Fibroblast of the aortic adventitia (primary cell): ENCODE results near the gene SCUBE1. TPM values are rescaled to one million over a fixed set of nuclear protein-coding genes. Genes with fewer than 3 reads are reported as not detected.

Experiments
- DNase-seq: peaks from one replicate; pipeline ENCODE4 v3.0.0-alpha.2; 2010; ENCODE audit warnings: low read depth
- H3K4me3 ChIP-seq: 2 replicates; pipeline ENCODE4 v1.5.1; 2011; ENCODE audit warnings: low read depth, mild to moderate bottlenecking, control low read depth, low read length, moderate library complexity
- total RNA-seq: library from RNA; depleted of rRNA; stranded (reverse); fragments of >200 nt; gene quantifications from 2 replicates; pipeline ENCODE4 v1.2.3, GENCODE V29; 2012; ENCODE audit warnings: low replicate concordance
- TF ChIP-seq, protein P1 (sequence below): IDR thresholded peaks from 2 replicates; pipeline ENCODE4 v1.5.1; 2011; ENCODE audit warnings: mild to moderate bottlenecking, low read length, control low read depth, inconsistent platforms; ENCODE audit not compliant: insufficient read depth

Gene SCUBE1
- total RNA-seq, 1 donor: not detected

- TF ChIP-seq, protein P1, sequence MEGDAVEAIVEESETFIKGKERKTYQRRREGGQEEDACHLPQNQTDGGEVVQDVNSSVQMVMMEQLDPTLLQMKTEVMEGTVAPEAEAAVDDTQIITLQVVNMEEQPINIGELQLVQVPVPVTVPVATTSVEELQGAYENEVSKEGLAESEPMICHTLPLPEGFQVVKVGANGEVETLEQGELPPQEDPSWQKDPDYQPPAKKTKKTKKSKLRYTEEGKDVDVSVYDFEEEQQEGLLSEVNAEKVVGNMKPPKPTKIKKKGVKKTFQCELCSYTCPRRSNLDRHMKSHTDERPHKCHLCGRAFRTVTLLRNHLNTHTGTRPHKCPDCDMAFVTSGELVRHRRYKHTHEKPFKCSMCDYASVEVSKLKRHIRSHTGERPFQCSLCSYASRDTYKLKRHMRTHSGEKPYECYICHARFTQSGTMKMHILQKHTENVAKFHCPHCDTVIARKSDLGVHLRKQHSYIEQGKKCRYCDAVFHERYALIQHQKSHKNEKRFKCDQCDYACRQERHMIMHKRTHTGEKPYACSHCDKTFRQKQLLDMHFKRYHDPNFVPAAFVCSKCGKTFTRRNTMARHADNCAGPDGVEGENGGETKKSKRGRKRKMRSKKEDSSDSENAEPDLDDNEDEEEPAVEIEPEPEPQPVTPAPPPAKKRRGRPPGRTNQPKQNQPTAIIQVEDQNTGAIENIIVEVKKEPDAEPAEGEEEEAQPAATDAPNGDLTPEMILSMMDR: no peak
- no peak overlapping the region for H3K4me3 ChIP-seq
- no peak for DNase-seq
These were observed 12.1 kb downstream of the SCUBE1 start for GRCh38 chr22:43331069-43331451.

DNA sequence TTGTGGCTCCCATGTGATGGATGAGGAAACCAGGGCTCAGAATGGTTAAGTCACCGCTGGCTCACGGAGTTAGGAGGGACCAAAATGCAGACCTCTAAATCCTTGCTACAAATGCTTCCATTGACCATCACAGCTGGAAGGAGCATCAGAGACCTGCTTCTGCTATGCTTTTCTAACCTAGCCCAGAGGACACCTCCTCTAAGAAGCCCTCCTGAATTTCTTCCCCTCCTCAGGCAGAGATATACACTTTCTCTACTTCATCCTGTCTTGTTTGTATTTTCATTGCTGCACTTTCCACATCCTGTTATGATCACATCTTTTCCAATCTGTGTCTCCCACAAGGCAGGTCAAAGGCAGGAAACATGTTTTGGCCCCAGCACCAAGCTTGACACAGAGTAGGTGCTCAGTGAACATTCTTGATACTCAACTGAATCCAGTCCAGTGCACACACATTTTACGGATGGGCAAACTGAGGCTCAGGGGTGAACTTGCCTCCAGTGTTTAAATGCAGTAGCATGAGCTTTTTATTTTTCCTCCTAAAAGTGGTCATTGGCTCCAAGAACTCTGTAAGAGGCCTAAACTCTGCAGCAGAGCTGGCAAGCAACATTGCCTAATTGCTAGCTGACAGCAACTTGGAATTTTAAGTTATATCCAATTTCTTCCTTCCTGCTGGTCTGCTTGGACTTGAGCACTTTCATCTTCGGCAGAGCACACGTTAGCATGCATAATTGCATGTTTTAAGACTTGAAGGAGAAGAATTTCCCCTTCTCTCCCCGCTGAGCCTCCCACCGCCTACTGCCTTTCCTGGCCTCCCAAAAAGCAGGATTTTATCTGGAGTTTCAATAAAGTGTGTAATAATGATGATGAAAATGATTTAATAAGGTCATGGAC, 12.7 kb downstream of the SCUBE1 start:
- TF ChIP-seq, protein P1: no peak
- no peak for DNase-seq

DNA sequence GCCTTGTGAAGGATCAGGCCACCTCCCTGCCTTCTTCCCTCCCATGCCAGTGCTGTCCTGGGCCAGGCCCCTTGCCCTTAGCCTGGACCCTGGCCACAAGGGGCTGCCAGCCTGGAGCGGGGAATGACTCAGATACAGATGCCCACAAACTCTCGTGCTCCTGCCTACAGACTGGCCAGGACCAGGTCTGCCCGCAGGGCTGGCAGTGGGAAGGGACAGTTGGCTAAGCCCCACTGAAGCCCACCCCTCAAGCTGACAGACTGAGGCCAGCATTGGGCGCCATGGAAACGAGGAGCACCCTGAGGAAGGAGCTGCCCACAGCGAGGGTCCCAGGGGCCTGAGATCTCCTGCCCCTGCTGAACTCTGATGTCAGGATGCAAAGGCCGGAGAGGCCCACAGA, 14.1 kb downstream of the SCUBE1 start:
- TF ChIP-seq, protein P1: no peak
- H3K4me3 ChIP-seq: no peak overlapping the region
- no peak for DNase-seq

More for the DNA sequence above, 12.7 kb downstream of the SCUBE1 start:
- H3K4me3 ChIP-seq: no peak overlapping the region

- H3K4me3 ChIP-seq: no peak overlapping the region
- TF ChIP-seq, protein P1: no peak
These were observed 16.1 kb downstream of the SCUBE1 start for GRCh38 chr22:43327157-43327438.

DNA sequence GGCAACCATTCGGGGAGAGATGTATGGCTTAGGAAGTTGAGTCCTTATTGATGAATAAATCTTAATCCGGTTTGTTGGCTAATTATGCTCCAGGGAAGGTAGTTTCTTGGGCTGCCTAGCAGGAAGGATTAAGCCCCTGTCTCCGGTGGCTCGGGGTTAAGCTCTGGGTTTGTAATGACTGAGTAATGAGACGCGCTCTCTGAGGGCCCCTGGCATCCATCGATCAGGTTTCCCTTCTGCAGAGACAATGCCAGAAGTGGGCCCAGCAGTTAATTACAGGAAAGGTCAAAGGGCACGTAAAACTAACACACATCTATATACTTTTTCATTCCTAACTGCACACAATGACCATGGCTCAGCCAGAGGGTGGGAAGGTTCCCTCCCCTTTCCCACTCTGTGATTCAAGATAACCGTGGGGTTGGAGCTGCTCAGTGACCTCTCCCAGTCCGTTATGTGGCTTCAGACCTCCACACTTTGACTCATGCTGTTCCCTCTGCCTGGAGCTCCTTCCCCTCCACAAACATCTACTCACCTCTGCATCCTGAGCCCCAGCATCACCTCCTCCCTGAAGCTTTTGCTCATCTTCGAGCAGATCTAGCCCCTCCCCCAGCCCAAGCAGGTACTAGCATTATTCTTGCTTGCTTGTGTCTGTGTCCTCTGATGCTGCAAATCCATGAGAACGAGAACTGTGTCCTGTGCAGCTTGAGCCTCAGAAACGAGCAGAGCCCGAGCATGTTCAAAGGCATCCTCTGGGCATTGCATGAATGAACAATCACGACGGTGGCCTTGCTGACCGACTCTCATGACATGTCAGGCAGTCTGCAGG, 16.6 kb downstream of the SCUBE1 start:
- no peak overlapping the region for H3K4me3 ChIP-seq
- TF ChIP-seq, protein P1: no peak
- no peak for DNase-seq

More at GRCh38 chr22:43327157-43327438, 16.1 kb downstream of the SCUBE1 start:
- DNase-seq: no peak

DNA sequence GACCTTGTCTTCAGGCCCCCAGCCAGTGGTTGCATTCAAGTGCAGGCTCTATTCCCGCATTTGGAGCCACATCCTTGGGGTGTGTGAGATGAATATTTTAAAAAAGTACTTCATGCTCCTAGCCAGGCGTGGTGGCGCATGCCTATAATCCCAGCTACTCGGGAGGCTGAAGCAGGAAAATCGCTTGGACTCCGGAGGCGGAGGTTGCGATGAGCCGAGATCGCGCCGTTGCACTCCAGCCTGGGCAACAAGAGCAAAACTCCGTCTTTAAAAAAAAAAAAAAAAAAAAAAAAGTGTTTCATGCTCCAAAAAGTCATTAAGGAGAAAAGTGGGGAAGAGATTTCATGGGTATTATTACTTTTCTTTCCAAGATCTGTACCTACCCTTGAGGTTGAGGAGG, 18.0 kb downstream of the SCUBE1 start:
- TF ChIP-seq, protein P1: no peak
- DNase-seq: no peak
- no peak overlapping the region for H3K4me3 ChIP-seq
